NCI-H2227 treated with DMSO at 0.1 percent for 48 hours (cell line): ENCODE measurements around the gene KIF16B.
A peak's percentile ranks its signal among the peaks of the same experiment; 100 is the strongest.
"Not testable (repeated sequence)": the region's sequence is repeated elsewhere in the genome, so short reads cannot be mapped to it uniquely, and the experiment has no call there.

Experiments used
- DNase-seq: peaks from one replicate; lab custom pipeline; 2025; lab: John Stamatoyannopoulos, UW

The KIF16B gene, protein sequence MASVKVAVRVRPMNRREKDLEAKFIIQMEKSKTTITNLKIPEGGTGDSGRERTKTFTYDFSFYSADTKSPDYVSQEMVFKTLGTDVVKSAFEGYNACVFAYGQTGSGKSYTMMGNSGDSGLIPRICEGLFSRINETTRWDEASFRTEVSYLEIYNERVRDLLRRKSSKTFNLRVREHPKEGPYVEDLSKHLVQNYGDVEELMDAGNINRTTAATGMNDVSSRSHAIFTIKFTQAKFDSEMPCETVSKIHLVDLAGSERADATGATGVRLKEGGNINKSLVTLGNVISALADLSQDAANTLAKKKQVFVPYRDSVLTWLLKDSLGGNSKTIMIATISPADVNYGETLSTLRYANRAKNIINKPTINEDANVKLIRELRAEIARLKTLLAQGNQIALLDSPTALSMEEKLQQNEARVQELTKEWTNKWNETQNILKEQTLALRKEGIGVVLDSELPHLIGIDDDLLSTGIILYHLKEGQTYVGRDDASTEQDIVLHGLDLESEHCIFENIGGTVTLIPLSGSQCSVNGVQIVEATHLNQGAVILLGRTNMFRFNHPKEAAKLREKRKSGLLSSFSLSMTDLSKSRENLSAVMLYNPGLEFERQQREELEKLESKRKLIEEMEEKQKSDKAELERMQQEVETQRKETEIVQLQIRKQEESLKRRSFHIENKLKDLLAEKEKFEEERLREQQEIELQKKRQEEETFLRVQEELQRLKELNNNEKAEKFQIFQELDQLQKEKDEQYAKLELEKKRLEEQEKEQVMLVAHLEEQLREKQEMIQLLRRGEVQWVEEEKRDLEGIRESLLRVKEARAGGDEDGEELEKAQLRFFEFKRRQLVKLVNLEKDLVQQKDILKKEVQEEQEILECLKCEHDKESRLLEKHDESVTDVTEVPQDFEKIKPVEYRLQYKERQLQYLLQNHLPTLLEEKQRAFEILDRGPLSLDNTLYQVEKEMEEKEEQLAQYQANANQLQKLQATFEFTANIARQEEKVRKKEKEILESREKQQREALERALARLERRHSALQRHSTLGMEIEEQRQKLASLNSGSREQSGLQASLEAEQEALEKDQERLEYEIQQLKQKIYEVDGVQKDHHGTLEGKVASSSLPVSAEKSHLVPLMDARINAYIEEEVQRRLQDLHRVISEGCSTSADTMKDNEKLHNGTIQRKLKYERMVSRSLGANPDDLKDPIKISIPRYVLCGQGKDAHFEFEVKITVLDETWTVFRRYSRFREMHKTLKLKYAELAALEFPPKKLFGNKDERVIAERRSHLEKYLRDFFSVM (N-terminal part only)

DNA sequence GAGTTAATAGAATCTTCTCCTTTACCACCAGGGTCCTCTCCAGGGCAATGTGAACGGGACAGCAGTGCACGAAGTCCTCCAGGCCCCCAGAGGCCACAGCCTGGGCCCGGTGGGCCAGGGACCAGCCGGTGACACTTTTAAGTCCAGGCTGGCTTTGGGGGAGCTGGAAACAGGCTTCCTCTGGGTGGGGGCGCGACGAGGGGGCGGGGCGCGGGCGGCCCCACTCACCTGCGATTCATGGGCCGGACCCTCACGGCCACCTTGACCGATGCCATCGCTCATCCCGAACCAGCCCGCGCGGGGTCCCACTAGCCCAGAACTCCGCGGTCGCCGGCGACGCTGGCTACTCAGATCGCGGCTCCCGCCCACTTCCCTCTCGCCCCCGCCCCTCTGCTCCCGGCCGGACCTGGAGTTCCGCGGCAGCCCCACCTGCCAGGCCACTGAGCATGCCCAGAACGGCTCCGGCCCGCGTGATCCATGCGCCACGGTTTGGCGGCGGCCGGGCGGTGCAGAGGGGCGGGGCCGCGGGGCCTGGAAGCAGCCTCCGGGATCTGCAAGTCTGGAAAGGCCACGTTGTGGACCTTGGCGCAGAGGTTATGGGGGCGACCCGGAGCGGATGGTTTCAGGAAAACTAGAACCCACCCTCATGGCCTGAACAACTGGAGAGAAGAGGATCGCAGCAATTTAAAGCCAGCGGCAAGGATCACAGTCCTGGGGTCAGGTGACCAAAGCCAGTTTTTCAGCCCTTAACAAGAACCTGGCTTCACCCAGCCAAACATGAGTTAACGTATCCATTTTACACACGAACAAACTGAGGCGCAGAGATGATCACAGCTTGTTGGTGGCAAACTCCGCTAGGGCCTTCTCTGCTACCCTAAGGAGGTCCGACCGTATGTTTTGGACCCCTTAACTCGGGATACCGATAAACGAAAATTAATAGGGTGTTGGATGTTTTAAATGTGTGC lies at the start of gene KIF16B:
KIF16B (minus strand) TSS at position 448 of the 965 bp plus-strand sequence; CDS start at position 275, 173 bp downstream.
- DNase-seq, result peak; percentile 86

DNA sequence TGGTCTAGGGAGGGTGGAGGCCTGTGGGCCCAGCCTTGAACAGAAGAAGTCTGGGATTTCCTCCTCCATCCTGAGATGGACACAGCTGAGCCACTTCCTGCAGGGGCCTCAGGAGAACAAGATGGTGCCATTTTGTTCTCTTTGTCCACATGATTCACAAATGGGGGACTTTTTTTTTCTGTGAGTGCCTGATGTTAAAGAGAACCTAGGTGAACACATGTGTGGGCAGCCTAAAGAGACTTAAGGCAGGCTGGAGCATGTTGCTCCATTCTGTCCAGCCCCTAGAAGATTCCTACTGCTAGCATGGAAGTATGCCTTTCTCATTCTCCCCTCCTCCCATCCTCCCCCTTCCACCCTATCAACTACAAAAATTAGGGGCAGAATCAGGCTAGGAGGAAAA lies 49.3 kb upstream of the KIF16B start:
- DNase-seq, result no peak

DNA sequence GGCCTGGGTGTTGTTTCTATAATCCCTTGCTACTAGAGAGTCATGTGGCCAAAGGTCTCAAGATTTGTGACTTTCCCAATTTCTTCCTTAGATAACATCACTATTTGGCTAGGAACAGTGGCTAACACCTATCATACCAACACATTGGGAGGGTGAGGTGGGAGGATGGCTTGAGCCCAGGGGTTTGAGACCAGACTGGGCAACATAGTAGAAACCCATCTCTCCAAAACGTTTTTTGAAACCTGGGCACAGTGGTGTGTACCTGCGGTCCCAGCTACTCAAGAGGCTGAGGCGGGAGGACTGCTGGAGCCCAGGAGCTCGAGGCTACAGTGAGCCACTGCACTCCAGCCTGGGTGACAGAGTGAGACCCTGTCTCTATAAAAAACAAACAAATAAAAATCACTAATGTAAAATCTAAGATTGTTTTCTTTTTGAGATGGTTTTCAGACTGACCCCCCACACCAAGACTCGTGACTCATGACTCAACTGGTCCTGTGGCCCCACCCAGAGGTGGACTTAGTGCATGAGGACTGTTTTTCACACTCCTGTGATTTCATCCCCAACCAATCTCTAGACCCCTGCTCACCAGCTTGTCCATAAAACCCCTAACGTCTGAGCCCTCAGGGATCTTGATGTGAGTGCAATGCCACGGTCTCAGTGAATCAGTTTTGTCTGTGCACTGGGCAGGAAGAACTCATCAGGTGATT lies 48.3 kb upstream of the KIF16B start:
- no peak for DNase-seq

- no peak for DNase-seq
Observed at GRCh38 chr20:16620961-16621360, 47.7 kb upstream of the KIF16B start.

GRCh38 chr20:16619953-16620352 lies 46.7 kb upstream of the KIF16B start:
- DNase-seq, result no peak

GRCh38 chr20:16617056-16617455 lies 43.8 kb upstream of the KIF16B start:
- DNase-seq, result no peak

DNA sequence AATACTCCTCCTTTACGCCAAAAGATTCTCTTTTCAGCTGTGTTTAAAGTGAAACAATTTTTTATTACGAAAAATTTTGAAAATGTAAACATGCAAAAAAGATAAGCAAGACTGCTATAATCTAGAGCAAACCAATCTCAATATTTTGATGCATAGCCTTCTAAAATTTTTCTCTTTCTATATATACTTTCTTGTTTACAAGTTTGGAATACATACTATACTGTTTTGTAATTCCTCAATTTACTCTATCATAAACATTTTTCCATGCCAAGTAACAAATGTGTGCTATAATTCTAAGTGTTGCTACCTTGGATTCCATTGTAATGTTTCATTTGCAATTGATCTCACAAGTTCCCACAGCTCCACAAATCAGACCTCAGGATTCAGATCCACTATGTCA lies 43.1 kb upstream of the KIF16B start:
- no peak for DNase-seq

DNA sequence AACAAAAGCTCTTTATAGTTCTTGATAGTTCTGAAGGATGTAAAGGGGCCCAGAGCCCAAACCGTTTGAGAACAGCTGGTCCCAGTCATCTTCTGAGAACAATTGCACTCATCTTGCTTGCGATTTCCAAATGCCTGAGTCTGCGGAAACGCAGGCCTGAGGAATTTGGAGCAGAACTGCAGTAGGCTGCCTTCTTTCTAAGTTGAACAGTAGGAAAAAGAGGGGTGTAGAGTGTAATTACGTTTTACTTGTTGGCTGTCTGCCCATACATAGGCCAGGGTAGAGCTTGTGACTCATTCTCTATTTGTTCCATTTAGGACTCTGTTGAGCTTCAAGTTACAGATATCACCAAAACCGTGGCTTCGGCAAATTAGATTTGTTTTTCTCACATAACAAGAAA lies 42.0 kb upstream of the KIF16B start:
- DNase-seq, result peak; percentile 17

- DNase-seq, result no peak
Observed at GRCh38 chr20:16613954-16614353, 40.7 kb upstream of the KIF16B start.

GRCh38 chr20:16612706-16613105 lies 39.5 kb upstream of the KIF16B start:
- no peak for DNase-seq

DNA sequence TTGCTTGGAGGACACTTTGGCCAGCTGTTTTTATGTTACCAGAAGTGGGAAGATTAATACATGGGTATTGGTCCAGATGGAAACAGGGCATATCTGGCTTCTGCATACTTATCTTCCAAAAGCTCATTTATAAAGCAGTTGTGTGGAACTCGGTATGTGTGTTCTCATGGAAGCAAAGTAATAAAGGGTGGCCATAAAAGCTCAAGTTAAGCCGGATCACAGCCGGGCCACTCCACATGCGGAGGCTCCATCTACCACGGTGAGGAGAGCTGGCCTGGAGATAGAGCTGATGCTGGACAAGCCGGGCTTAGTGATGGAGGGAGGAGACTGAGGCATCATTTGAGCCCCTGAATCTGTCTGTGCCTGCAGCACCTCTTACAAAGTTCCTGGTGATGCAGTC lies 38.6 kb upstream of the KIF16B start:
- DNase-seq, result no peak

GRCh38 chr20:16609066-16609465 lies 35.8 kb upstream of the KIF16B start:
- no peak for DNase-seq

DNA sequence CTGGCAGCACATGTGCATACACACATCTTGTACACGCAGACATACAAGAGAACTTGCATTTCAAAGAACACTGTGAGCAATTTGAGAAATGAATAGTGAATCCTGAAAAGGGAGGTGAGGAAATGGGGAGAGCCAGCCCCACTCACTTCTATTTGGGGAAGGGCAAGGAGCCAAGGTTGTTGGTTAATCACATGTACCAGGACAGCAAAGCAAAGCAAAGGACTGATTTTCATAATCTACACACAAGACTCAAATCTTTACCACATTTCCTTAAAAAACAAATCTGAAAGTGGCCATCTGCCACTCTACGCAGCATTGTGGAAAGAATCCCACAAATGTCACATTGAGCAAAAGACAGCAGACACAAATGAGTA lies 35.0 kb upstream of the KIF16B start:
- DNase-seq, result no peak

DNA sequence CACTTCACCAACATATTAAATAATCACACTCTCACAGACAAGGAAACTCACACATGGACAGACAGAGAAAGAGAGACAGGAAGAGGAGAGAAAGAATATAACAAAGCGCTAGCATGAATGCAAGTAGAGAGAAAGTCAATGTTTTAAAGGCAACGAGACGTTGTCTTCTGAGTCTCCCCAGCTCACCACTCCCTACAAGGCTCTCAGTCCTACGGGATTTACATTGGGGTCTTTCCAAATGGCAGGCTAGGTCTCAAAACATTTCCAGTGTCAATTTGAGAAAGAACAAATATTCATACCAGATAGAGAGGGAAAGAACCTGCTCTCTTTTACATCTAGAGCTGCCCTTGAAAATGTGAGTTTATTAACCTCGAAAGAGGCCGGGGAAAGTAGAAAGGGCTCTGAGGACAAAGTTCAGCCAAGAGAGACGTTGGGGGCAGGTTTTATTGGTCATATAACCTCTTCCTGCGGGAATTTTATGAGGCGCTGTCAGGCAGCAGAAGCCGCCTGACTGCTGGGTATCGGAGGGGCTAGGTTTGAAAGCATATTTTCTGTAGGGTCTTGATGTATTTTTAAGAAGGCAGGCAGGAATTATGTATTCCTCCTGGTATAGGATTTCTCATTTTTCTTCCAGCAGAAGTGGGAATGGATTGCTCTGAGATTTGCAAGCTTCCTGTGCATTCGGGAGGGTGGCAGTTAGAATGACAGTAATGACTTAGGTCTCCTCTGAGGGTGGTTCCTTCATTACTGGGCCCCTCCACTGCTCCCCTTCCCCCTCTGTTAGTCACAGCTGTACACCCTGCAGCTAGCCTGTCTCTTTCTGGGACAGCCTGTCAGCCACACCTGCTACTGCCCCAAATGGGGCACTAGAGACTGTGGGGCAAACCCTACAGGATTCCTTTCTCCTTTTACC lies 34.4 kb upstream of the KIF16B start:
- DNase-seq, result no peak

DNA sequence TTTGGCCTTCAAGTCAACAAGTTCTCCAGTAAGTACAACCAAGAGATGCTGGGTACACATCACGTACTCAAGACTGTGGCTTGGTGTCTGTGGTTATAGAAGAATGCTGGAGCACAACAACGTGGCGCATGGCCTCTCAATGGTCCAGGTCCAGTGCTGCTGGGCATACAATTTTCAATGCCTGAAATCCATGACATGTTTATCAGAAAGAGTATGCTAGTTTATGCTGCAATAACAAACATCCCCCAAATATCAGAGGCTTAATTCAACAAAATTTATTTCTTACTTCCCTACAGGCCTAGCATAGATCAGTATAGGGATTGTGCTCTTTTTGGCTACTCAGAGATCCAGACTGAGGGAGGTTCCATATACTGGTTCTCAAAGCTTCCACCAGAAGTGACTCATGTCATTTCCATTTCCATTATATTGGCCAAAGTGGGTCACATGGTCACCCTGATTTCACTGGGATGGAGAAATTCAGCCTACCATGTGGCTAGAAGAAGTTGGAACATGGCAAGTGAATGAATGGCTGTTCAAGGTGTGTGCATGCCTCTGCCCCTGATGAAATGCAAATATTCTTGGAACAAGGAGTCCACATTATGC lies 33.3 kb upstream of the KIF16B start:
- no peak for DNase-seq

GRCh38 chr20:16601047-16601446 lies 27.8 kb upstream of the KIF16B start:
- no peak for DNase-seq

DNA sequence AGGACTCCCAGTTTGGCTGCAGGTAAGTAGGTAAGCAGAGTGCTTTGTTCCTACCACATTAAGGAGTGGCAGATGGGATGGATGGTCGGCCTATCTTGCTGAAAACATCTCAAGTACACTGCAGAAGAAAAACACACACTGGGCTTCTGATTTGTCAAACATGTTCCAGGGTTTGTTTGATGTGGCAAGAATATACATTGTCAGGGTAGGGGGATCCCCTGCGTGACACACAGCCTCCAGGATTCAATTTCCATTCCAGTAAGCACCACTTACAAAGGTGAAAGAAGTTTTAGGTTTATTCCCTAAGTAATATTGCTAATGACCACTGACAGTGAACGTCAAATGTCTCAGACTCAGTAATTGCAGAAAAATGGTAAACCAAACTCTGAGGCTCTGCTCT lies 26.0 kb upstream of the KIF16B start:
- no peak for DNase-seq

DNA sequence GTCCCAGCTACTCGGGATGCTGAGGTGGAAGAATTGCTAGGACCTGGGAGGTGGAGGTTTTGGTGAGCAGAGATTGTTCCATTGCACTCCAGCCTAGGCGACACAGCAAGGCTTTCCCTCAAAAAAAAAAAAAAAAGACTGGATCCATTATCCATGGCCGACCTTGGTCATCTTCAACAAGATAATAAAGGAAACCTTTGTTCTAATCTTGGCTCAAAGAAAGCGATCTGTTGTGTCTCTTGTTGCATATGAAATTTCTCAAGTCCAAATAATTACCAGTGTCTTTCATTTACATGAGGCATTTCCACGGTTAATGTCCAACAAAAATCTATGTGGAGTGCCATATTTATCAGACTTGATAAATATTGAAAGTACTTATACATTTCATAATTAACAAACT lies 23.7 kb upstream of the KIF16B start:
- no peak for DNase-seq

GRCh38 chr20:16596404-16596803 lies 23.2 kb upstream of the KIF16B start:
- not testable (repeated sequence) for DNase-seq
